ENCODE results near the gene POLR2C.

POLR2C gene

GRCh38 chr16:57516773-57517172 lies 54.3 kb downstream of the POLR2C start:
- no peak overlapping the region for H3K4me2 ChIP-seq (ENCODE audit: low read length)
- 0 out of 2 replicates have a peak, but pooled peaks cover 5% of the 10 kb centered on the region for H3K27me3 ChIP-seq (ENCODE audit: low read depth, low read length)
- H3K79me2 ChIP-seq (ENCODE audit: low read length) = no peaks in the 10 kb centered on the region
- H2AFZ ChIP-seq (ENCODE audit: low read depth, low read length) = no peak overlapping the region
- H4K20me1 ChIP-seq (ENCODE audit: insufficient read depth, low read length) = no peaks in the 10 kb centered on the region
- TF ChIP-seq CTCF (IDR thresholded peaks at IDR 0.05; ENCODE audit: low read depth, low read length) (no peak), EZH2phosphoT487 (IDR thresholded peaks at IDR 0.05; ENCODE audit: low read depth) (no peak)
- no peak overlapping the region for H3K4me3 ChIP-seq (ENCODE audit: low read length)
- no peak overlapping the region for H3K9ac ChIP-seq (ENCODE audit: low read length)
- no peaks in the 10 kb centered on the region for H3K36me3 ChIP-seq (replicated peaks; ENCODE audit: low read depth, low read length)
- 0 out of 2 replicates have a peak, but pooled peaks cover 4% of the 10 kb centered on the region for H3K4me1 ChIP-seq (ENCODE audit: low read length)
- no peak overlapping the region for H3K27ac ChIP-seq (ENCODE audit: low read length)
- H3K9me3 ChIP-seq (ENCODE audit: insufficient read depth, low read length) = no peaks in the 10 kb centered on the region

GRCh38 chr16:57517397-57518367 lies 55.2 kb downstream of the POLR2C start:
- H2AFZ ChIP-seq (ENCODE audit: low read depth, low read length) = no peak overlapping the region
- H4K20me1 ChIP-seq (ENCODE audit: insufficient read depth, low read length) = no peaks in the 10 kb centered on the region
- no peak overlapping the region for H3K9ac ChIP-seq (ENCODE audit: low read length)
- peaks cover 5% of the 10 kb centered on the region for H3K4me1 ChIP-seq (ENCODE audit: low read length)
- peaks cover 14% of the 10 kb centered on the region for H3K27me3 ChIP-seq (ENCODE audit: low read depth, low read length)
- no peaks in the 10 kb centered on the region for H3K36me3 ChIP-seq (replicated peaks; ENCODE audit: low read depth, low read length)
- no peak overlapping the region for H3K4me2 ChIP-seq (ENCODE audit: low read length)
- H3K9me3 ChIP-seq (ENCODE audit: insufficient read depth, low read length) = no peaks in the 10 kb centered on the region
- no peak overlapping the region for H3K27ac ChIP-seq (ENCODE audit: low read length)
- no peak for TF ChIP-seq EZH2phosphoT487 (IDR thresholded peaks at IDR 0.05; ENCODE audit: low read depth)
- TF ChIP-seq CTCF (IDR thresholded peaks at IDR 0.05; ENCODE audit: low read depth, low read length) = no peak
- H3K79me2 ChIP-seq (ENCODE audit: low read length) = no peaks in the 10 kb centered on the region
- H3K4me3 ChIP-seq (ENCODE audit: low read length) = no peak overlapping the region

GRCh38 chr16:57518520-57518919 lies 56.0 kb downstream of the POLR2C start:
- H4K20me1 ChIP-seq (ENCODE audit: insufficient read depth, low read length) = no peaks in the 10 kb centered on the region
- H3K36me3 ChIP-seq (replicated peaks; ENCODE audit: low read depth, low read length) = no peaks in the 10 kb centered on the region
- H3K9ac ChIP-seq (ENCODE audit: low read length) = no peak overlapping the region
- H3K4me2 ChIP-seq (ENCODE audit: low read length) = no peak overlapping the region
- no peaks in the 10 kb centered on the region for H3K79me2 ChIP-seq (ENCODE audit: low read length)
- TF ChIP-seq EZH2phosphoT487 (IDR thresholded peaks at IDR 0.05; ENCODE audit: low read depth) (no peak), CTCF (IDR thresholded peaks at IDR 0.05; ENCODE audit: low read depth, low read length) (no peak)
- no peak overlapping the region for H2AFZ ChIP-seq (ENCODE audit: low read depth, low read length)
- H3K27me3 ChIP-seq (ENCODE audit: low read depth, low read length) = peaks cover 18% of the 10 kb centered on the region
- H3K4me1 ChIP-seq (ENCODE audit: low read length) = peaks cover 12% of the 10 kb centered on the region
- no peaks in the 10 kb centered on the region for H3K9me3 ChIP-seq (ENCODE audit: insufficient read depth, low read length)
- H3K27ac ChIP-seq (ENCODE audit: low read length) = no peak overlapping the region
- H3K4me3 ChIP-seq (ENCODE audit: low read length) = no peak overlapping the region

GRCh38 chr16:57518922-57519321 lies 56.4 kb downstream of the POLR2C start:
- Histone ChIP-seq H3K9me3 (ENCODE audit: insufficient read depth, low read length) (no peaks in the 10 kb centered on the region), H3K9ac (ENCODE audit: low read length) (no peak overlapping the region), H4K20me1 (ENCODE audit: insufficient read depth, low read length) (no peaks in the 10 kb centered on the region), H3K4me3 (ENCODE audit: low read length) (no peak overlapping the region), H3K79me2 (ENCODE audit: low read length) (no peaks in the 10 kb centered on the region), H3K4me1 (ENCODE audit: low read length) (peaks cover 12% of the 10 kb centered on the region), H3K4me2 (ENCODE audit: low read length) (no peak overlapping the region), H3K27ac (ENCODE audit: low read length) (no peak overlapping the region), H3K27me3 (ENCODE audit: low read depth, low read length) (peaks cover 21% of the 10 kb centered on the region), H2AFZ (ENCODE audit: low read depth, low read length) (no peak overlapping the region), H3K36me3 (replicated peaks; ENCODE audit: low read depth, low read length) (no peaks in the 10 kb centered on the region)
- TF ChIP-seq CTCF (IDR thresholded peaks at IDR 0.05; ENCODE audit: low read depth, low read length) (no peak), EZH2phosphoT487 (IDR thresholded peaks at IDR 0.05; ENCODE audit: low read depth) (no peak)

Measured in OCI-LY3 (cell line).